Measurements from ENCODE around the gene MAX. TPM values are rescaled to one million over a fixed set of nuclear protein-coding genes. Genes with fewer than 3 reads are reported as not detected.

Gene MAX
- total RNA-seq, 1 experiment from 2014 or later: 68.9 TPM

- POLR2A ChIA-PET (ENCODE audit: unreplicated experiment): no interaction called here
These were observed 32.6 kb upstream of the MAX start for GRCh38 chr14:65134651-65135579.

GRCh38 chr14:65132855-65133254, 30.5 kb upstream of the MAX start:
- BruUV-seq (replicated peaks): no TSS peak
- Histone ChIP-seq H3K4me2 (ENCODE audit: low read length) (no peak overlapping the region), H3K4me1 (ENCODE audit: insufficient read depth, low read length) (peaks cover 10% of the 10 kb centered on the region), H3F3A (ENCODE audit: low read length, unreplicated experiment) (no peaks in the 10 kb centered on the region), H3K27me3 (ENCODE audit: low read length) (no peaks in the 10 kb centered on the region), H3K36me3 (ENCODE audit: low read depth, low read length) (no peaks in the 10 kb centered on the region), H3K9me2 (replicated peaks; ENCODE audit: low read length) (no peaks in the 10 kb centered on the region), H3K4me3 (ENCODE audit: low read length) (no peak overlapping the region), H3K27ac (ENCODE audit: low read length) (no peak overlapping the region), H2AFZ (ENCODE audit: low read length) (no peak overlapping the region), H4K20me1 (ENCODE audit: low read length) (no peaks in the 10 kb centered on the region), H3K9ac (ENCODE audit: low read length) (no peak overlapping the region), H3K9me3 (ENCODE audit: low read length) (no peaks in the 10 kb centered on the region), H3K79me2 (ENCODE audit: low read length) (no peaks in the 10 kb centered on the region)
- TF ChIP-seq EZH2 (IDR thresholded peaks at IDR 0.05; ENCODE audit: low read length, unreplicated experiment): no peak
- ATAC-seq: no peak
- ChIA-PET CTCF (no interaction called here), POLR2A (ENCODE audit: unreplicated experiment) (no interaction called here)
- DNase-seq: no peak
- intact Hi-C loops (cut with micrococcal nuclease): no loop called here

More at GRCh38 chr14:65134651-65135579, 32.6 kb upstream of the MAX start:
- no peaks in the 10 kb centered on the region for H3K9me3 ChIP-seq (ENCODE audit: low read length)
- TF ChIP-seq CTCF (conservative IDR thresholded peaks at IDR 0.05; ENCODE audit: low read depth, low read length): no peak
- TF ChIP-seq EZH2 (IDR thresholded peaks at IDR 0.05; ENCODE audit: low read length, unreplicated experiment): no peak
- TF ChIP-seq EZH2phosphoT487 (IDR thresholded peaks at IDR 0.05; ENCODE audit: borderline replicate concordance, low read length): no peak
- H3K9me2 ChIP-seq (replicated peaks; ENCODE audit: low read length): no peaks in the 10 kb centered on the region
- H3K36me3 ChIP-seq (ENCODE audit: low read depth, low read length): no peaks in the 10 kb centered on the region
- H4K20me1 ChIP-seq (ENCODE audit: low read length): no peaks in the 10 kb centered on the region
- peaks cover 10% of the 10 kb centered on the region for H3K4me1 ChIP-seq (ENCODE audit: insufficient read depth, low read length)
- no peaks in the 10 kb centered on the region for H3F3A ChIP-seq (ENCODE audit: low read length, unreplicated experiment)
- intact Hi-C loops (cut with micrococcal nuclease): no loop called here
- DNase-seq (no peak), ATAC-seq (no peak)
- no peak overlapping the region for H3K9ac ChIP-seq (ENCODE audit: low read length)
- no peaks in the 10 kb centered on the region for H3K27me3 ChIP-seq (ENCODE audit: low read length)
- H3K27ac ChIP-seq (ENCODE audit: low read length): no peak overlapping the region
- H2AFZ ChIP-seq (ENCODE audit: low read length): no peak overlapping the region
- no peak overlapping the region for H3K4me2 ChIP-seq (ENCODE audit: low read length)
- BruUV-seq (replicated peaks): no TSS peak
- no peaks in the 10 kb centered on the region for H3K79me2 ChIP-seq (ENCODE audit: low read length)
- no peak overlapping the region for H3K4me3 ChIP-seq (ENCODE audit: low read length)
- CTCF ChIA-PET: no interaction called here

- H3K4me3 ChIP-seq (ENCODE audit: low read length): no peak overlapping the region
- no peaks in the 10 kb centered on the region for H3K79me2 ChIP-seq (ENCODE audit: low read length)
- H3K4me1 ChIP-seq (ENCODE audit: insufficient read depth, low read length): peaks cover 10% of the 10 kb centered on the region
- no peaks in the 10 kb centered on the region for H3K36me3 ChIP-seq (ENCODE audit: low read depth, low read length)
- H3K27ac ChIP-seq (ENCODE audit: low read length): peak overlapping the region; percentile 4; the same call in 1 of the 2 replicates
- CTCF ChIA-PET: no interaction called here
- POLR2A ChIA-PET (ENCODE audit: unreplicated experiment): no interaction called here
- TF ChIP-seq EZH2phosphoT487 (IDR thresholded peaks at IDR 0.05; ENCODE audit: borderline replicate concordance, low read length) (no peak), CTCF (conservative IDR thresholded peaks at IDR 0.05; ENCODE audit: low read depth, low read length) (no peak), EZH2 (IDR thresholded peaks at IDR 0.05; ENCODE audit: low read length, unreplicated experiment) (no peak)
- no peaks in the 10 kb centered on the region for H3K9me3 ChIP-seq (ENCODE audit: low read length)
- H3K27me3 ChIP-seq (ENCODE audit: low read length): no peaks in the 10 kb centered on the region
- H3K4me2 ChIP-seq (ENCODE audit: low read length): no peak overlapping the region
- no peaks in the 10 kb centered on the region for H3K9me2 ChIP-seq (replicated peaks; ENCODE audit: low read length)
- BruUV-seq (replicated peaks): no TSS peak
- no peak overlapping the region for H3K9ac ChIP-seq (ENCODE audit: low read length)
- no peaks in the 10 kb centered on the region for H3F3A ChIP-seq (ENCODE audit: low read length, unreplicated experiment)
- no peaks in the 10 kb centered on the region for H4K20me1 ChIP-seq (ENCODE audit: low read length)
- intact Hi-C loops (cut with micrococcal nuclease): loop anchor here (2.0 kb wide), 1 partner anchor 28 kb away; the partner anchor contains the start of gene MAX
- peak; percentile 77 for DNase-seq
- peak; percentile 97 for ATAC-seq
- H2AFZ ChIP-seq (ENCODE audit: low read length): no peak overlapping the region
These were observed 29.0 kb upstream of the MAX start for GRCh38 chr14:65131301-65131701.
